Stimulated activated CD4-positive, alpha-beta T cell treated with anti-CD3 and anti-CD28 coated beads, TNF-alpha, amount 100 ng/mL, for 1 hour (primary cell): Measurements from ENCODE around the gene NIPAL3.
"Not testable (repeated sequence)": the region's sequence is repeated elsewhere in the genome, so short reads cannot be mapped to it uniquely, and the experiment has no call there.

Experiments used
- DNase-seq, 3 donors: peaks; one replicate each; pipeline ENCODE4 v3.0.0-alpha.2; 2020; ENCODE audit warnings: low read depth in 3 of 3, low spot score in 1 of 3

The NIPAL3 gene

DNA sequence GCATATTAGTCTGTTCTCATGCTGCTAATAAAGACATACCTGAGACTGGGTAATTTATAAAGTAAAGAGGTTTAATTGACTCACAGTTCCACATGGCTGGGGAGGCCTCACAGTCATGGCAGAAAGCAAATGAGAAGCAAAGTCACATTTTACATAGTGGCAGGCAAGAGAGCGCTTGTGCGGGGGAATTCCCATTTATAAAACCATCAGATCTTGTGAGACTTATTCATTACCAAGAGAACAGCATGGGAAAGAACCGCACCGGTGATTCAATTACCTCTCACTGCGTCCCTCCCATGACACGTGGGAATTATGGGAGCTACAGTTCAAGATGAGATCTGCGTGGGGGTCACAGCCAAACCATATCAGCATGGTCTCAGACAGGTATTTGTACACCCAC lies 72.6 kb downstream of the NIPAL3 start:
- DNase-seq, result not testable (repeated sequence)

GRCh38 chr1:24489674-24490073 lies 74.1 kb downstream of the NIPAL3 start:
- DNase-seq, result no peak

DNA sequence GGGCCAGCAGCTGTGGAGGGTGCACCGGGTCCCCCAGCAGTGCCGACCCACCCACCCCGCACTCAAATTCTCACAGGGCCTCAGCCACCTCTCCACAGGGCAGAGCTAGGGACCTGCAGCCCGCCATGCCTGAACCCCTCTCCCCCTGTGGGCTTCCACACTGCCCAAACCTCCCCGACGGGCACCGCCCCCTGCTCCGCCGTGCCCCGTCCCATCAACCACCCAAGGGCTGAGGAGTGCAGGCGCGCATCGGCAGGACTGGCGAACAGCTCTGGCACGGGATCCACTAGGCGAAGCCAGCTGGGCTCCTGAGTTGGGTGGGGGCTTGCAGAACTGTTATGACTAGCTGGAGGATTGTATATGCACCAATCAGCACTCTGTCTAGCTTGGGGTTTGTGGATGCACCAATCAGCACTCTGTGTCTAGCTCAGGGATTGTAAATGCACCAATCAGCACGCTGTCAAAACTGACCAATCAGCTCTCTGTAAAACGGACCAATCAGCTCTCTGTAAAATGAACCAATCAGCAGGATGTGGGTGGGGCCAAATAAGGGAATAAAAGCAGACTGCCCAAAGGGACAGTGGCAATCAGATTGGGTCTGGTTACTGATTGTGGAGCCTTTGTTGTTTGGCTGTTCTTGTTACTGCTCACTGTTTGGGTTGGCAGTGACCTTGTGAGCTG lies 74.6 kb downstream of the NIPAL3 start:
- DNase-seq, result no peak

DNA sequence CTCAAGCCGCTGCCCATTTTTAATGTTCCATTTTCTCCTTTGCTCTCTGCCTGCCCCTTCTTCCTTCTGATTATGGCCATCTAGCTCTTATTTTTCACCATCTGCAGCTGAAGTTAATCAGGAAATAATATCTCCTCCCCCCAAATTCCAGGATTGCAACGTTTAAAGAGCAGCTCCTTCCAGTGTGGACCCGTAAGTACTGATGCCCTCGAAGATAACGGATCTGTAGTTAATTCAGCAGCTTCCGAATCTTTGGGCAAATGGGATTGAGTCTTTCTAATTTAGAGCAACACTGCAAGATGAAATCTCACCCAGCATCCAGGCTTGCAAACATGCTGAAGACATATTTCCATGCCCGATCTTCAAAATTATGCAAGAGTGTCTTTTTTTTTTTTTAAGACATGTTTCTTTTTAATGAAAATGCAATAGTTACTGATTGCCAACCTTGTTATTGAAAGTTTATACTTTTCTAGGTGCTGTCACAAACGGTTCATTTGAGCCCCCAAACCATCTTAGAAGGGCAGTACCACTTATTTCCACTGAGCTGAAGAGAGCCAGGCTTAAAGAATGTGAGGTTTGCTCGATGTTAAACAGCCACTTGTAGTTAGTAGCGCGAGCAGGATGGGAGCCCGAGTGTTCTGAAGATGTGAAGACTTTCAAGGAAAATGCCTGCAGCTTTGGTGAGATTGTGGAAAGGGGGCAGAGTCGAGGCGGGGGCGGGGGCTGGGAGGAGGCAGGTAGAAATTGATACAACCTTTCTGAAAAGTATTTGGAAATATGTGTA lies 76.2 kb downstream of the NIPAL3 start:
- no peak for DNase-seq

DNA sequence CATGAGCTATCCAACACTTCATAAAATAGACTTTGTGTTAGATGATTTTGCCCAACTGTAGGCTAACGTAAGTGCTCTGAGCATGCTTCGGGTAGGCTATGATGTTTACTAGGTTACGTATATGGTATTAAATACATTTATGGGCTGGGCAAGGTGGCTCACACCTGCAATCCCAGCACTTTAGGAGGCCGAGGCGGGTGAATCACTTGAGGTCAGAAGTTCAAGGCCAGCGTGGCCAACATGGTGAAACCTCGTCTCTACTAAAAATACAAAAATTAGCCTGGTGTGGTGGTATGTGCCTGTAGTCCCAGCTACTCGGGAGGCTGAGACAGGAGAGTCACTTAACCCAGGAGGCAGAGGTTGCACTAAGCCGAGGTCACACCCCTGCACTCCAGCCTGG lies 77.3 kb downstream of the NIPAL3 start:
- not testable (repeated sequence) for DNase-seq

GRCh38 chr1:24493785-24494184 lies 78.2 kb downstream of the NIPAL3 start:
- no peak for DNase-seq

DNA sequence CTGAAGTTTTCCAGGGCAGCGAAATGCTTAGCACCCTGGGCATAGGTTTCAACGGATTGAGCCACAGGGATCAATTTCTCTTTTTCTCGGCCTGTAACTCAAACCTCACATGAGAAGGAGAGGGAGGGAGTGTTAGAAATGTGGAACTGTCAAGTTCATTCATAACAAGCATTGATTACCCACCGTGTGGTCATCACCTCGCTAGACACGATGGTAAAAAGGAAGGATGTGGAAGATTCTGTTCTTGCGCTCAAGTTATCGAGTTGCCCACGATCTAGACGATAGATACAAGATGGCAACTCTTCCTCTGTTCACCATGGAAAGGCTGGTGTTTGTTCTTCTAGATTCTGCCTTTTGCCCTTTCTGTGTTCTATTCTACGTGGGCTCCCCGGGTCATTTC lies 83.0 kb downstream of the NIPAL3 start:
- DNase-seq, result no peak

DNA sequence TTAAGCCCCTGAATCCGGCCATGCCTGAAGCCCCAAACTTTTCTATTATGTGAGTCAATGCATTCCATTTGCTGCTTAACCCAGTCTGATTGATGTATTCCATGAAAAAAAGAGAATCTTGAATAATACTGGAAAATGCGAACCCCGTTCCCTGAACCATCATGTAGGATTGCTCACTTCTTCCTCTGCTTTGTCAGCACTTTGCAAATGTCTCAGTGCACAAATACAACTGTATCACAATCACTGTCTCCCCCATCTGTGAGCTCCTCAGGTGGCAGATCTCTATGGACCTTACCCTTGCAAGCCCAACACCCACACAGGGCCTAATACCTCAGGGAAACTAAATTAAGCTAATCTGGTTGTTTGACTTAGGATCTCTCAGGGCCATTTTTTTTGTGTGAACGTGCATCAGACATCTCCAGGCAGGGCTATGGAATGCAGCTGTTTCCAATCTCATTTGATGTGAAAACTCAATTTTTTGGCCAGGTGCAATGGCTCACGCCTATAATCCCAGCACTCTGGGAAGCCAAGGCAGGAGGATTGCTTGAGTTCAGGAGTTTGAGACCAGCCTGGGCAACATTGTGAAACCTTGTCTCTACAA lies 84.9 kb downstream of the NIPAL3 start:
- no peak for DNase-seq

GRCh38 chr1:24501371-24502064 lies 85.9 kb downstream of the NIPAL3 start:
- no peak for DNase-seq

DNA sequence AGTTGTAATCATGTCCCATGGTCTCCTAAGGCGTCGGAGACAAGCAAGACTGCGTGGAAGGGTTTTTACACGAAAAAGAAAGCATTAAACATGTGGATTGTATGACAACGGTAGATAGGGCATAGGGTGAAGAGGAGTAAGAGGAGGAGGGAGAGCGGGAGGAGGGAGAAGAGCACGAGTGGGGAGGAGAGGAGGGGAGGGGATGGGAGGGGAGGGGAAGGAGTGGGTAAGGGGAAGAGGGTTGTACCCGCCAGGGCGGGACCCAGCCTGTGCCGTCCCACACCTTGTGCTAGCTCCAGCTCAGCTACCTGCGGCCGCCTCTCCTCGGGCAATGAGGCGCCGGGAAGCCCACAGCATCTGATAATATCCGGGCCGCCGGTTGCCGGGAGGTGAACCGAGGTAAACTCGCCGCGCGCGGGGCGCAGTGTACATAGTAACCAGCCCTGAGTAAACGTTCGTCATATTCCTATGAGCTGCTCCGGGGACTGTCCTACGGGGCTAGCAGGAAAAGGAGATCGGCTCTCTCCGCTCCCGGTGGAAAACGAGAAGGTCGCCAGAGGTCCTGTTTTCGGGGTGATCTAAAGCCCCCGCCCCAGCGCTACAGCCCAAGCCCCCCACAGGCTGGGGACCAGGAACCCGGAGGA lies 86.6 kb downstream of the NIPAL3 start:
- peak; percentile 55 to 61 (median 60) for DNase-seq

DNA sequence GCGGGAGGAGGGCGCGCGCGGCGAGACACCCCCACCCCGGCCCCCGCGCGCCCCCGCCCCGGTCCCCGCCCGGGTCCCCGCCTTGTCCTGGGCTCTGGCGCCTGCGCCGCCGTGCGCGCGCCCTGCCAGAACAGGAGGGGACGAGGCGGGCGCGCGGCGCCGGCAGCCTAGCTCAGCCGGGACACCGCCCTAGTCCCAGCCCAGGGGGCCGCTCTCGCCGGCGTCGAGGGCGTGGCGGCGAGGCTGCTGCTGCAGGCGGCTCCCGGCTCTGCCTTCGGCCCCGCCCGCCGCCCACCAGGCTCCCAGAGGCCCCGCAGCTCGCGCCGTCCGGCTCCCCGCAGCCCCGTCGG lies 87.1 kb downstream of the NIPAL3 start, which contains the start of gene RCAN3:
Gene RCAN3, plus strand, starts transcription at position 128 of the 350 bp plus-strand sequence. CDS start 11,537 bp downstream, outside the sequence.
- DNase-seq, result peak; percentile 71 to 77 (median 75)

DNA sequence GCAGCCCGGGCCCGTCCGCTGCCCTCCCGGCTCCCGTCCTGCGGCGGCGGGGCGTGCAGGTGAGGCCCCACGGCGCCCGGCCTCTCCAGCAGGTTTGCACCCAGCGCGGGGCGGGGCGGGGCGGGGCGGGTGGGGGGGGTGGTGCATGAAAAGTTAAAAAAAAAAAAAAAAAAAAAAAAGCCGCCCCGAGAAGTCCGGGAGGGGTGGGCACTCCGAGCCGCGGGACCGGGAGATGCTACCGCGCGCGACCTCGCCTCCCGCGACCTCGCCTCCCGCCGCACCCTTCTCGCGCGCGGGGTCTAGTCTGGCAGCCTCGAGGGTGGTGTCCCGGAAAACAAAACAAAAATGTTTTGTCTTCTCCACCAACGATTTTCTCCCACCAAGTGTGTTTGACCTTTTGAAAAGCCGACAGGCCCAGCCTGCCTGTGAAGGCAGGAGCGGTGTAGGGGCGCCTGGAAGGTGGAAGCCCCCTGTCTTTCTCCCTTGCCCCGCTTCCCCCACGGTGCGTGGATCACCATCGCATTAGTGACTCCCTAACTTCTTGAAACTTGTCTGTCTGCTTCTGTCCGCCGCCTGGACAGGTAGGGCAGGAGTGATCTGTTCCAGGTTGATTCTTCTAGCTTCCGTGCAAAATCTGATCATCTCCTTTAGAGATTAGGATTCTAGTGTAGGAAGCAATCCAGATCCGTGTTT lies 87.6 kb downstream of the NIPAL3 start:
- no peak for DNase-seq

DNA sequence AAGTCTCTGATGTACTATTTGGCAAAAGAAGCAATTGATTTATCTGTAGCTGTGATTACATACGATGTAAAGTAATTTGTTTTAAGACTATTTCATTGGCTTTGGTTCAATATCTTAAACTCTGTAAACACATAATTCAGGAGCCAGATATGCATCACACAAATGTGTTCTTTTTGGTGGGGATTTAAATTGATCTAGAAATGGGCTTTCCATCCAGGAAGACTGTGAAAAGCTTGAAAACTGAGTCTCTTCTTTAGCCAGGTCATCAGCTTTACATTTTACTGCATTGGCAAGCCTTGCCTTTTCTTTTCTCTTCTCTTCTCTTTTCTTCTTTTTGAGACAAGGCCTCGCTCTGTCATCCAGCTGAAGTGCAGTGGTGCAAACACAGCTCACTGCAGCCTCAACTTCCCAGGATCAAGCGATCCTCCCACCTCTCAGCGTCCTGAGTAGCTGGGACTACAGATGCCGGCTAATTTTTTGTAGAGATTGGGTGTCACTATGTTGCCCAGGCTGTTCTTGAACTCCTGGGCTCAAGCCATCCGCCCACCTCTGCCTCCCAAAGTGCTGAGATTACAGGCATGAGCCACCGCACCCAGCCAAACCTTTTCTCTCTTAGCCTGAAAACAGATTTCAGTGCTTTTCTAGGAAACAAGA lies 88.4 kb downstream of the NIPAL3 start:
- DNase-seq, result no peak

- no peak for DNase-seq
Measured at GRCh38 chr1:24504560-24504959, 89.0 kb downstream of the NIPAL3 start.

- DNase-seq, result no peak
Measured at GRCh38 chr1:24505816-24506215, 90.2 kb downstream of the NIPAL3 start.

DNA sequence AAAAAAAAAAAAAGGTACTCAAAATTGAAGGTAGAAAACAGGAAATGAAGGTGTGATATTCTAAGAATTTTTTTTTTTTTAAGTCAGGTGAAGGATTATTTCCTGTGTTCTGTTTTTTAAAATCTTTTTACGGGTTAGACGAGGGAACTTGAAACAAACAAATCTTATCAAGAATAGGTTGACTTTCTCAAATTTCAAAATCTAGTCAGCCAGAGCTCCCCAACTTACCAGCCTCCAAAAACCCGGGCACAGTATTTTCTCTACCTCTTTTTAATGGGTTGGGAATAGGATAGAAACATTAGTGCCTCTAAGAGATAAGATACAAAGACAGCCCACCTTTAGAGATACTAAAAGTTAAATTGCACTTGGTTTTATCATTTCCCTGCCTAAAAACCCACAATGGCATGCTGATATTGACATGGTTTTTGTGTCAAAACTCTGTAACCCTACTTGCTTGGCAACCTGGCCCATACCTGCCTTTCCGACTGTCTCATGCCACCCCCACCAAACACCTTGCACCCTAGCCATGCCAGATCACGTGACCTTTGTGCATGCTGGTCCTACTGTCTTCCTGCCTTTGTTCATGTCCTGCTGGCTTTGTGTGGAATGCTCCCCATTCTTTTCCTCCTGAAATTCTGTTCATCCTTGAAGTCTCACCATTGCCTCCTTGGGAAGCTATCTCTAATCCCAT lies 91.2 kb downstream of the NIPAL3 start:
- no peak for DNase-seq

- no peak for DNase-seq
Measured at GRCh38 chr1:24507405-24507804, 91.8 kb downstream of the NIPAL3 start.

DNA sequence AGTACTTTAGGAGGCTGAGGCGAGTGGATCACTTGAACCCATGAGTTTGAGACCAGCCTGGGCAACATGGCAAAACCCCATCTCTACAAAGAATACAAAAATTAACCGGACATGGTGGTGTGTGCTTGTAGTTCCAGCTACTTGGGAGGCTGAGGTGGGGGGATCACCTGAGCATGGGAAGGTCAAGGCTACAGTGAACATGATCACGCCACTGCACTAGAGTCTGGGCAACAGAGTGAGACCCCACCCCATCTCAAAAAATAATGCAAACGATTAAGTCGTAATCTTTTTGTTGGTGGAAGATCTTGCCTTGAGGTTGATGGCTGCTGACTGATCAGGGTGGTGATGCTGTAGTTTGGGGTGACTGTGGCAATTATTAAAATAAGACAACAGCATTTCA lies 93.3 kb downstream of the NIPAL3 start:
- DNase-seq, result no peak

DNA sequence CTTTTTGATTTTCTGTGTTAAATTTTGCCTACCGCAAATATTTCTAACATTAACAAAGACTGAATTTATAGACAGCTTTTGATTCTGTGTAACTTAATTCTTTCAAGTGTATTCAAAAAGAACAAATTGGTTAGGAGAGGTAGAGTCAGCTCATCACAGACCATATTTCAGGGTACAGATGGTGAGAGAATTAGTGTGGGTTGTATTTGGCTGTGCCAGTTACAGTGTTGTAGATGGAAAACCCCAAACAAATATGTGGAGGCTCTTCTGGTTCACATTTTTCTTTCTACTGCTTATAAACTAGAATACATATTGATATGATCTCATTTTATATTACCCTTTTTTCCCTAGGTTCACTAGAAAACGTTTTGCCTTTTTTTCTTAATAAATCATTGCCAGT lies 98.1 kb downstream of the NIPAL3 start:
- DNase-seq, result no peak
